Gastroesophageal sphincter (tissue), 4 donors: ENCODE measurements around the gene INSYN1. TPM values are rescaled to one million over a fixed set of nuclear protein-coding genes. Genes with fewer than 3 reads are reported as not detected.
"Not testable (repeated sequence)": the region's sequence is repeated elsewhere in the genome, so short reads cannot be mapped to it uniquely, and the experiment has no call there.

Experiments
- ATAC-seq: fragments of 150-250 bp; one replicate; pipeline ENCODE4 v1.9.1; 2016; ENCODE audit warnings: mild to moderate bottlenecking, moderate library complexity
- H3K27ac ChIP-seq, 4 donors: fragments of 200-600 bp; sonication (generic) in 3 of 4; 1 replicate in 3 of 4; 2 replicates in 1 of 4; pipeline ENCODE4 v1.5.1; 2016 to 2019
- H3K27me3 ChIP-seq: fragments of 200-600 bp; sonication (generic); one replicate; pipeline ENCODE4 v1.5.1; 2019
- H3K36me3 ChIP-seq, 2 donors: fragments of 200-600 bp; sonication (generic); one replicate each; pipeline ENCODE4 v1.5.1; 2019; ENCODE audit warnings: control low read depth in 1 of 2
- H3K4me1 ChIP-seq, 3 donors: fragments of 200-600 bp; sonication (generic); 1 replicate in 2 of 3; 2 replicates in 1 of 3; pipeline ENCODE4 v1.5.1; 2016 to 2019; ENCODE audit warnings: control low read depth in 2 of 3
- H3K4me3 ChIP-seq, 2 donors: fragments of 200-600 bp; sonication (generic); one replicate each; pipeline ENCODE4 v1.5.1; 2019; ENCODE audit warnings: mild to moderate bottlenecking in 1 of 2, moderate library complexity in 1 of 2
- H3K9me3 ChIP-seq, 3 donors: fragments of 200-600 bp; sonication (generic); one replicate each; pipeline ENCODE4 v1.5.1; 2017 to 2019; ENCODE audit warnings: control low read depth in 2 of 3
- CTCF ChIP-seq, 4 experiments: fragments of 200-600 bp in 2 of 4; fragments of 450-650 bp in 2 of 4; sonication (generic) in 1 of 4; IDR thresholded peaks; one replicate each; pipeline ENCODE4 v1.5.1; 2017 to 2019; ENCODE audit warnings: antibody characterized with exemption in 4 of 4, mild to moderate bottlenecking in 2 of 4, moderate library complexity in 2 of 4
- EP300 ChIP-seq: sonication (generic); formaldehyde crosslinking; IDR thresholded peaks from one replicate; pipeline ENCODE4 v1.6.1; 2017; ENCODE audit warnings: antibody characterized with exemption, mild to moderate bottlenecking
- POLR2A ChIP-seq, 2 donors: fragments of 450-650 bp; IDR thresholded peaks; one replicate each; pipeline ENCODE4 v1.6.1; 2017; ENCODE audit warnings: antibody characterized with exemption in 2 of 2, mild to moderate bottlenecking in 2 of 2, moderate library complexity in 1 of 2
- WGBS, 2 donors: methylation state at CpG; one replicate each; pipeline ENCODE4 v1.1.5; 2018; ENCODE audit warnings: low coverage in 1 of 2; 5-methylcytosine and 5-hydroxymethylcytosine counted together
- total RNA-seq, 4 donors: library from RNA; depleted of rRNA; stranded (reverse); fragments of >200 nt; gene quantifications; one replicate each; pipeline ENCODE4 v1.1.0, GENCODE V29; 2016

The INSYN1 gene
- total RNA-seq, 4 donors from 2014 or later: 11.4 to 30.2 (median 16.3) TPM

- H3K36me3 ChIP-seq: peaks cover 0 to 78% of the 10 kb centered on the region in 2 donors
- ATAC-seq: peak; percentile 50
- no peak overlapping the region for H3K4me3 ChIP-seq
- 34 to 52% methylated on average over 5 to 9 of the region's 13 CpGs for WGBS, 2 donors
- TF ChIP-seq POLR2A (IDR thresholded peaks at IDR 0.05) (no peak), CTCF (IDR thresholded peaks at IDR 0.05) (peak in 3 of 4 experiments; percentile 48 to 80 (median 64))
- no peaks in the 10 kb centered on the region for H3K9me3 ChIP-seq
- no peak overlapping the region for H3K27ac ChIP-seq
- no peaks in the 10 kb centered on the region for H3K27me3 ChIP-seq
- peaks cover 0 to 6% (median 4%) of the 10 kb centered on the region in 3 donors for H3K4me1 ChIP-seq
These were observed 48.1 kb downstream of the INSYN1 start for GRCh38 chr15:73704869-73705645.

GRCh38 chr15:73704142-73704868 lies 48.8 kb downstream of the INSYN1 start:
- ATAC-seq: not testable (repeated sequence)

GRCh38 chr15:73703601-73704000 lies 49.5 kb downstream of the INSYN1 start:
- H3K36me3 ChIP-seq: peaks cover 0 to 75% of the 10 kb centered on the region in 2 donors

More at GRCh38 chr15:73704142-73704868, 48.8 kb downstream of the INSYN1 start:
- not testable (repeated sequence) for H3K4me1 ChIP-seq, H3K27ac ChIP-seq, H3K9me3 ChIP-seq, H3K27me3 ChIP-seq, H3K4me3 ChIP-seq
- 40 to 66% methylated on average over 3 to 5 of the region's 23 CpGs for WGBS, 2 donors
- H3K36me3 ChIP-seq: peaks cover 0 to 75% of the 10 kb centered on the region in 2 donors

DNA sequence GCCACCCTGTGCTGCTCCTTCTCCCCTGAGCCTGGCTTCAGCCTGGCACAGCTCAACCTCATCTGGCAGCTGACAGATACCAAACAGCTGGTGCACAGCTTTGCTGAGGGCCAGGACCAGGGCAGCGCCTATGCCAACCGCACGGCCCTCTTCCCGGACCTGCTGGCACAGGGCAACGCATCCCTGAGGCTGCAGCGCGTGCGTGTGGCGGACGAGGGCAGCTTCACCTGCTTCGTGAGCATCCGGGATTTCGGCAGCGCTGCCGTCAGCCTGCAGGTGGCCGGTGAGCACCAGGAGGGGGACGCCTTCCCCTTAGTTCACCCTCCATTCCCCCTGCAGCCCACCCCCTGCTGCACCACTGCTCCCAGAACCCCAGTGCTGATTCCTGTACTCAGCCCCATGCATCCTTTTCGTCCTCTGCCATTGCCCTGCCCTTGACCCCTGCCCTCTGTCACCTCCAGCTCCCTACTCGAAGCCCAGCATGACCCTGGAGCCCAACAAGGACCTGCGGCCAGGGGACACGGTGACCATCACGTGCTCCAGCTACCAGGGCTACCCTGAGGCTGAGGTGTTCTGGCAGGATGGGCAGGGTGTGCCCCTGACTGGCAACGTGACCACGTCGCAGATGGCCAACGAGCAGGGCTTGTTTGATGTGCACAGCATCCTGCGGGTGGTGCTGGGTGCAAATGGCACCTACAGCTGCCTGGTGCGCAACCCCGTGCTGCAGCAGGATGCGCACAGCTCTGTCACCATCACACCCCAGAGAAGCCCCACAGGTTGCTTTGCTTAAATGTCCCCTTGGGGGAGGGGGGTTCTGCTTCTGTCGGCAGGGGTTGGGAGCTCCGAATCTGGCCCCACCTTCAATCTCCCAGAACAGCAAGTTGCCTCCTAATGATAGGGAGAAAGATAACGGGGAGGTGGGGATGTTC lies 50.6 kb downstream of the INSYN1 start:
- not testable (repeated sequence) for H3K9me3 ChIP-seq, H3K4me3 ChIP-seq, H3K27me3 ChIP-seq, ATAC-seq, H3K27ac ChIP-seq
- WGBS, 2 donors: 43 to 72% methylated on average over 2 to 9 of the region's 33 CpGs
- H3K4me1 ChIP-seq: peaks cover 0 to 13% (median 9%) of the 10 kb centered on the region in 3 donors
- peaks cover 0 to 72% of the 10 kb centered on the region in 2 donors for H3K36me3 ChIP-seq

More at GRCh38 chr15:73703601-73704000, 49.5 kb downstream of the INSYN1 start:
- H3K9me3 ChIP-seq, H3K4me1 ChIP-seq, H3K4me3 ChIP-seq, H3K27ac ChIP-seq, ATAC-seq, H3K27me3 ChIP-seq: not testable (repeated sequence)
- 83 to 88% methylated on average over 5 to 6 of the region's 23 CpGs for whole genome bisulfite sequencing, 2 donors

- H3K36me3 ChIP-seq: peaks cover 0 to 49% of the 10 kb centered on the region in 2 donors
- WGBS, 2 donors: 30% methylated on average over 3 to 10 of the region's 13 CpGs
- H3K4me1 ChIP-seq: peaks cover 0 to 36% (median 29%) of the 10 kb centered on the region in 3 donors
- H3K4me3 ChIP-seq: no peak overlapping the region
- H3K27me3 ChIP-seq: no peaks in the 10 kb centered on the region
- H3K9me3 ChIP-seq: no peaks in the 10 kb centered on the region
- ATAC-seq: peak; percentile 26
- peak; percentile 87 to 98 (median 92) for TF ChIP-seq CTCF (IDR thresholded peaks at IDR 0.05)
- TF ChIP-seq POLR2A (IDR thresholded peaks at IDR 0.05): no peak
- TF ChIP-seq EP300: no peak
- H3K27ac ChIP-seq: no peak overlapping the region
These were observed 52.9 kb downstream of the INSYN1 start for GRCh38 chr15:73700041-73700842.
